ENCODE data around the gene TDG. TPM values are rescaled to one million over a fixed set of nuclear protein-coding genes. Genes with fewer than 3 reads are reported as not detected.
"Not testable (repeated sequence)": the region's sequence is repeated elsewhere in the genome, so short reads cannot be mapped to it uniquely, and the experiment has no call there.

TDG gene
- total RNA-seq, 1 donor from 2014 or later = 24.1 TPM

- not testable (repeated sequence) for DNase-seq (ENCODE audit: low spot score)
Observed at GRCh38 chr12:104021862-104022261, 56.2 kb downstream of the TDG start.

DNA sequence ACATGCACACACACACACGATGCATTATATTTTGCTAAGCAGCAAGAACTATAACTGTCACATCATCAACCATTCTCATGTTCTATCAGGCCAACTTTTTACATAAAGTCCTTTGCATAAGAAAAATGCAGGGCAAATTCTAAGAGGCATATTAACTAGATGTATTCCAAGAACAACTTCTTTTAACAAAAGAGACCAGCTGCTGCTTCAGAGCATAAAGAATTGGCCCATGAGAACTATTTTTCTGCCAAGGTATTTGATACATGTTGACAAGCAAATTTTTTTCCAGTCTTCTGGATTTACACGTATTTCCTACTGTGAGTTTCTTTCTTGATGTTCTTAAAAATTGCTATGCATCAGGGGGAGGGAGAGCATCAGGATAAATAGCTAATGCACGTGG is 57.1 kb downstream of the TDG start:
- no peak for DNase-seq (ENCODE audit: low spot score)

DNA sequence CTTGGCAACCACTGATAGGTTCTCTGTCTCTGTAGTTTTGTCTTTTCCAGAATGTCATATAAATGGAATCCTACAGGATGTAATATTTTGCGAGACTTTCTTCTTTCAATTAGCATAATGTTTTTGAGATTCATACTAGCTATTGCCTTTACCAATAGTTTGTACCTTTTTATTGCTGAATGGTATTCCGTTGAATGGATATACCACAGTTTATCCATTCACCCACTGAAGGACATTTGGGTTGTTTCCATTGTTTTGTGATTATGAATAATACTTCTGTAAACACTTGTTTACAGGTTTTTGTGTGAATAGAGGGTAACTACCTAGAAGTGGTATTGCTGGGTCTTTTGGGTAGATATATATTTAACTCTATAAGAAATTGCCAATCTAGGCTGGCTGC is 58.0 kb downstream of the TDG start:
- DNase-seq (ENCODE audit: low spot score) = no peak

DNA sequence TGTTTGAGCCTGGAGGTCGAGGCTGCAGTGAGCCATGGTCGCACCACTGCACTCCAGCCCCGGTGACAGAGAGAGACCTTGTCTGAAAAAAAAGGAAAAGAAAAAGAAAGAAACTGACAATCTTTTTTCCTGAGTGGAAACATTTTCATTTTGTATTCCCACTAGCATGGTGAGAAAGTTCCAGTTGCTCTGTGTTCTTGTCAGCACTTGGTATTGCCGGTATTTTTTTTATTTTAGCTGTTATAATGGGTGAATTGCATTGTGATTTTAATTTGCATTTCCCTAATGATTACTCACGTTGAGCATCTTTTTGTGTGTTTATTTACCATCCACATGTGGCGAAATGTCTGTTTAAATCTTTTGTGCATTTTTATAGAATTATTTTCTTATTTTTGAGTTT is 58.7 kb downstream of the TDG start:
- no peak for DNase-seq (ENCODE audit: low spot score)

DNA sequence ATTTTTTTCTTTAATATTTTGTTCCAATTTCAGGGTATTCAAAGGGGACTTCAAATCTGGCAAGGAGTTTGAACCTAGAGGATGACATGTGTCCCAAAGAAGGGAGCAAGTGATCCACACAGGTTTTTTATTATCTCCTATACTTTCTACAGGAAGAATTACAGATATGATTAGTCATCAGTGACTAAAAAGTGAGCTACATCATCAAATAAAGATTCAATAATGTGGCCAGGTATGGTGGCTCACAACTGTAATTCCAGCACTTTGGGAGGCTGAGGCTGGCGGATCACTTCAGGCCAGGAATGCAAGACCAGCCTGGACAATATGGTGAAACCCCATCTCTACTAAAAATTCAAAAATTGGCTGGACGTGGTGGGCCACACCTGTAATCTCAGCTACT is 60.1 kb downstream of the TDG start:
- no peak for DNase-seq (ENCODE audit: low spot score)

DNA sequence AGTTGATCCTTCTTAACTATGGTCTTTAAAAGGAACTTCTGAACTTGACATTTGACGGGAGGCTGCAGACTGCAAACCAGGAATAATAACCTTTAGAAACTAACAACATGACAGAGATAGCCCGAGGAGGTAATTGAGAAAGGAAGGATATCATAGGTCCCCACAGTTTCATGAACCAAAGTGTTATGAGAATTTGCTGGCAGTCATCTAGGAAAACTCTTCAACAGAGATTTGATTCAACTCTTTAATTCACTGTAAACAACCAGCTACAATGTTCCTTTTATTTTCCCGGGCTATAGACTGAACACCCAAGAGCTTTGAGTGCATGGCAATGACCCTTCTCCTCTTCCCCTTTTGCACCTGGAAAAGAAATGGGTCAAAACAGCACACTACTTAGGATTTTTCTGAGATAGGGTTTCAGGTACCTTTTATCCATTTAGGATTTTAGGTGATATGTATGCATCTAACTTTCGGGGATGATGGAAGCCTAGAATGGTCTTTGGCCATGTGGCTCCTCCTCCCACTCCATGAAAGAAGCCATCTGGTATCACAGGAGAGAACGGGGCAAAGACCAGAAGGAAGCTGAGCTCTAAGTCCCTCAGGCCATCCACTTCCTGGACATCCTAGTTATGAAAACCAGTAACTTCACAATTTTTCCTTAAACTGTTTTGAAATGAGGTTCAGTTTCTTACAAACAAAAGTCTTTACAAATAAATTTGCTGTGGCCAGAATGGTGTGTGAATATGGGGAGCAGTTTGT is 61.3 kb downstream of the TDG start:
- DNase-seq (ENCODE audit: low spot score) = no peak

GRCh38 chr12:104030596-104030995 is 64.9 kb downstream of the TDG start:
- DNase-seq (ENCODE audit: low spot score) = not testable (repeated sequence)

GRCh38 chr12:104036143-104036542 is 70.5 kb downstream of the TDG start:
- not testable (repeated sequence) for DNase-seq (ENCODE audit: low spot score)

Other genes with a start within 250 kb of the TDG start
- gene NT5DC3, start 124.6 kb upstream of the TDG start, total RNA-seq = 7.1 TPM
- 870 TPM for gene HSP90B1, start 35.5 kb upstream of the TDG start, total RNA-seq
- 6.3 TPM for gene GLT8D2, start 84.3 kb downstream of the TDG start, total RNA-seq
- 19.6 TPM for gene HCFC2, start 98.7 kb downstream of the TDG start, total RNA-seq
- 30.3 TPM for gene NFYB, start 172.3 kb downstream of the TDG start, total RNA-seq
- gene TXNRD1, start 249.9 kb downstream of the TDG start, total RNA-seq = 166 TPM